ENCODE data around the gene RITA1. TPM values are rescaled to one million over a fixed set of nuclear protein-coding genes. Genes with fewer than 3 reads are reported as not detected.

RITA1 gene
- total and polyA plus RNA-seq, 5 donors from 2014 or later = 10.1 to 38.3 (median 21.0) TPM

DNA sequence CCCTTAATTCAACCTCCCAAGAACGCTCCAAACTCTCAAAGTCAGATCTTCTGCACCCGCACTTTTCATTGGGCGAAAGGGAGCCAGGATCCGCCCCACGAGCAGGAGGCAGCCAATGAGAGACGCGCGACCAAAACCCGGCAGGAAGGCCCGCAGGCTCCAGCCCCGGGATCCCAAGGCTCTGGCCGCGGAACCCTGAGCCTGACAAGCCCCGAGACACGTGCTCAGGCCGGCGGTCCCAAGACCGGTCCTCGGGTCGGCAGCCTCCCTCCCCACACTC is 681 bp upstream of the RITA1 start:
- Histone ChIP-seq H3K4me1 (ENCODE audit: control insufficient read depth, insufficient read depth, low read length, poor library complexity, severe bottlenecking) (peaks cover 38% of the 10 kb centered on the region), H3K27ac (ENCODE audit: insufficient read depth, low read length, poor library complexity, severe bottlenecking) (peak overlapping the region; percentile 95), H3K4me3 (ENCODE audit: low read depth, low read length) (peak overlapping the region; percentile 92), H3K9me3 (ENCODE audit: control insufficient read depth in 2 of 2, low read length in 2 of 2) (no peaks in the 10 kb centered on the region), H3K36me3 (ENCODE audit: control insufficient read depth, insufficient read depth, low read length) (peaks cover 21% of the 10 kb centered on the region), H3K27me3 (ENCODE audit: control insufficient read depth, insufficient read depth, low read length) (no peaks in the 10 kb centered on the region)
- Mint-ChIP-seq H3K36me3 (peaks cover 5% of the 10 kb centered on the region), H3K27me3 (no peaks in the 10 kb centered on the region), H3K27ac (peak overlapping the region; percentile 95 to 96 (median 96)), H3K9me3 (no peaks in the 10 kb centered on the region), H3K4me1 (peaks cover 6 to 65% (median 24%) of the 10 kb centered on the region in 4 donors), H3K4me3 (peak overlapping the region; percentile 90 to 97 (median 96))
- DNase-seq (peak; percentile 83 to 95 (median 93)), ATAC-seq (ENCODE audit: low read depth in 2 of 2) (peak; percentile 80 to 82)

DNA sequence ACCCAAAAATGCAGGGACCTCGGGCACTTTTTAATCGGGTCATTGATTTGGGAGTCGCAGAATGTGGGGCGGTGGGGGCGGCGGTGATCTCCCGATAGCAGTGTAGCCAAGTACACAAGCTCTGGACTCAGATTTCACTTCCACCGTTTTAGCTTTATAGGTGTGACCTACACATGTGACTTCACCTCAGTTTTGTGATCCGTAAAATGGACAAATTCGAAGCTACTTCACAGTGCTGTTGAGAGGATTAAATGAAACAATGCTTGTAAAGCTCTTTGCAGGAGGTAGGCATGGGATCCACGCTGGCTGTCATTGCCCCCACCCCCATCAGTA is 478 bp downstream of the RITA1 start:
- Mint-ChIP-seq H3K27ac (peak overlapping the region; percentile 9 to 96 (median 92)), H3K9me3 (no peaks in the 10 kb centered on the region), H3K4me1 (peaks cover 6 to 59% (median 24%) of the 10 kb centered on the region in 4 donors), H3K36me3 (peaks cover 3% of the 10 kb centered on the region), H3K27me3 (no peaks in the 10 kb centered on the region), H3K4me3 (peak overlapping the region; percentile 90 to 97 (median 96))
- Histone ChIP-seq H3K9me3 (ENCODE audit: control insufficient read depth in 2 of 2, low read length in 2 of 2) (no peaks in the 10 kb centered on the region), H3K27ac (ENCODE audit: insufficient read depth, low read length, poor library complexity, severe bottlenecking) (peak overlapping the region; percentile 95), H3K4me3 (ENCODE audit: low read depth, low read length) (peak overlapping the region; percentile 87), H3K36me3 (ENCODE audit: control insufficient read depth, insufficient read depth, low read length) (peaks cover 15% of the 10 kb centered on the region), H3K27me3 (ENCODE audit: control insufficient read depth, insufficient read depth, low read length) (no peaks in the 10 kb centered on the region), H3K4me1 (ENCODE audit: control insufficient read depth, insufficient read depth, low read length, poor library complexity, severe bottlenecking) (peaks cover 38% of the 10 kb centered on the region)
- DNase-seq = peak in 1 of 3 donors; percentile 45
- no peak for ATAC-seq (ENCODE audit: low read depth in 2 of 2)

DNA sequence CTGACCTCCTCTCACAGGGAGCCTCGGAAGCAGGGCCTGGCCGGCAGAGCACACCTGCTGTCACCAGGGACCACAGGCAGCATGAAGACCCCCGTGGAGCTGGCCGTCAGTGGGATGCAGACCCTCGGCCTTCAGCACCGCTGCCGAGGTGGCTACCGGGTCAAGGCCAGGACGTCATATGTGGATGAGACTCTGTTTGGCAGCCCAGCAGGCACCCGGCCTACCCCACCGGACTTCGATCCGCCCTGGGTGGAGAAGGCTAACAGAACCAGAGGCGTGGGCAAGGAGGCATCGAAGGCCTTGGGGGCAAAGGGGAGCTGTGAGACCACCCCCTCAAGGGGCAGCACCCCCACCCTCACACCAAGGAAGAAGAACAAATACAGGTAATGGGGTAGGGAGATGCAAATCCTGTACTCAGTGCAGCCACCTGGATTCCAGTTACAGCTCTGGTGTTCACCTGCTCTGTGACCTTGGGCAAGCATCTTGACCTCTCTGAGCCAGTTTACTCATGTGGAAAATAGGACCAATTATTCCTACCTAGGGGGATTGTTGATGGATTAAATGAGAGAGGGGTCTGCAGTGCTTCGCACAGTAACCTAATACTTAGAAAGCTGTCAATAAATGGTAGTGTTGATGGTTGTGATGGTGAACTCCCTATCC is 1.3 kb downstream of the RITA1 start:
- Histone ChIP-seq H3K36me3 (ENCODE audit: control insufficient read depth, insufficient read depth, low read length) (peaks cover 17% of the 10 kb centered on the region), H3K4me1 (ENCODE audit: control insufficient read depth, insufficient read depth, low read length, poor library complexity, severe bottlenecking) (peaks cover 38% of the 10 kb centered on the region), H3K9me3 (ENCODE audit: control insufficient read depth in 2 of 2, low read length in 2 of 2) (no peaks in the 10 kb centered on the region), H3K27ac (ENCODE audit: insufficient read depth, low read length, poor library complexity, severe bottlenecking) (no peak overlapping the region), H3K4me3 (ENCODE audit: low read depth, low read length) (peak overlapping the region; percentile 87), H3K27me3 (ENCODE audit: control insufficient read depth, insufficient read depth, low read length) (no peaks in the 10 kb centered on the region)
- peak overlapping the region; percentile 20 to 96 (median 92) for H3K27ac Mint-ChIP-seq
- H3K36me3 Mint-ChIP-seq = peaks cover 6% of the 10 kb centered on the region
- ATAC-seq (ENCODE audit: low read depth in 2 of 2) = no peak
- peaks cover 6 to 54% (median 24%) of the 10 kb centered on the region in 4 donors for H3K4me1 Mint-ChIP-seq
- no peaks in the 10 kb centered on the region for H3K9me3 Mint-ChIP-seq
- DNase-seq = no peak
- H3K27me3 Mint-ChIP-seq = no peaks in the 10 kb centered on the region
- H3K4me3 Mint-ChIP-seq = peak overlapping the region; percentile 90 to 97 (median 96)

DNA sequence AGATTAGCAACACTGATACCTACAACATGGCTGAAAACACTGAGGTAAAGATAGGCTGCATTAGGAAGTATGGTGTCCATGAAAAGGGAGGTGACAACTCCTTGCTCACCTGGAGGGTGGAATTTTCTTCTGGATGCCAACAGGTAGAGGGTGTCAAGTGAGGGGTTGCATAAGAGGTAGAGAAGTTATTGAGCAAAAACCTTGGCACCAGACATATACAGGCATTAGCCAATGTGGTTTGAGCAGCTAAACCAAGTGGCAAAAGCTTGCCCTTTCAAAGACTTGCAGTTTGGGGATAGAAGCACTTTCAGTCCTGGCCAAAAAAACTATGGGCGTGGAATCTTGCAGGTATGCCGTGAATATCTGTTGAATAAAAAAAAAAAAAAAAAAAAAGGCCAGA is 3.8 kb downstream of the RITA1 start:
- H3K4me1 Mint-ChIP-seq = peaks cover 6 to 35% (median 16%) of the 10 kb centered on the region in 4 donors
- DNase-seq = no peak
- H3K9me3 Mint-ChIP-seq = no peaks in the 10 kb centered on the region
- Histone ChIP-seq H3K9me3 (ENCODE audit: control insufficient read depth in 2 of 2, low read length in 2 of 2) (no peaks in the 10 kb centered on the region), H3K4me1 (ENCODE audit: control insufficient read depth, insufficient read depth, low read length, poor library complexity, severe bottlenecking) (peaks cover 25% of the 10 kb centered on the region), H3K27me3 (ENCODE audit: control insufficient read depth, insufficient read depth, low read length) (no peaks in the 10 kb centered on the region), H3K4me3 (ENCODE audit: low read depth, low read length) (no peak overlapping the region), H3K36me3 (ENCODE audit: control insufficient read depth, insufficient read depth, low read length) (peaks cover 18% of the 10 kb centered on the region), H3K27ac (ENCODE audit: insufficient read depth, low read length, poor library complexity, severe bottlenecking) (no peak overlapping the region)
- no peaks in the 10 kb centered on the region for H3K27me3 Mint-ChIP-seq
- H3K27ac Mint-ChIP-seq = peak overlapping the region in 2 of 3 donors; percentile 68 to 82
- peaks cover 13% of the 10 kb centered on the region for H3K36me3 Mint-ChIP-seq
- H3K4me3 Mint-ChIP-seq = no peak overlapping the region
- ATAC-seq (ENCODE audit: low read depth in 2 of 2) = no peak

DNA sequence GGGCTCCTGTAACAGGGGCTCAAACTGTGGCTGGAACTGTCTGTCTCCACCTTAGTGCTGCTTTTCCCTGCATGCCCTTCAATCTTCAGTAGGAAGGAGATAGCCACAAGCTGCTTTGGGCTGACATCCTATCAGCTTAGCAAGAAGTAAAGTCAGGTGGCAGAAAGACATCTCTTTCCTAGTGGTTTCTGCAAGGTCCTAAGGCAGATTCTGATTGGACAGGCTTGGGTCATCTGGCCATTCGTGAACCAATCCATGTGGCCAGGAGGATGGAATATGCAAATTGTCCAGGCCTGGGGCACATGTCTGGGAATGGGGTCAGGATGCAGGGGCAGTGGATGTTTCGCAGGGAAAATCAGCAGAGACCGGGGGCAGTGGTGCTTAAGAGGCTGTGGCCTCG is 5.2 kb downstream of the RITA1 start:
- Mint-ChIP-seq H3K4me1 (peaks cover 6 to 31% (median 13%) of the 10 kb centered on the region in 4 donors), H3K27me3 (no peaks in the 10 kb centered on the region), H3K36me3 (peaks cover 13% of the 10 kb centered on the region), H3K27ac (peak overlapping the region in 1 of 3 donors; percentile 7), H3K4me3 (peak overlapping the region in 2 of 4 donors; percentile 32), H3K9me3 (no peaks in the 10 kb centered on the region)
- ATAC-seq (ENCODE audit: low read depth in 2 of 2) (no peak), DNase-seq (no peak)
- Histone ChIP-seq H3K9me3 (ENCODE audit: control insufficient read depth in 2 of 2, low read length in 2 of 2) (no peaks in the 10 kb centered on the region), H3K27me3 (ENCODE audit: control insufficient read depth, insufficient read depth, low read length) (no peaks in the 10 kb centered on the region), H3K27ac (ENCODE audit: insufficient read depth, low read length, poor library complexity, severe bottlenecking) (no peak overlapping the region), H3K36me3 (ENCODE audit: control insufficient read depth, insufficient read depth, low read length) (peaks cover 18% of the 10 kb centered on the region), H3K4me1 (ENCODE audit: control insufficient read depth, insufficient read depth, low read length, poor library complexity, severe bottlenecking) (peaks cover 18% of the 10 kb centered on the region), H3K4me3 (ENCODE audit: low read depth, low read length) (no peak overlapping the region)

DNA sequence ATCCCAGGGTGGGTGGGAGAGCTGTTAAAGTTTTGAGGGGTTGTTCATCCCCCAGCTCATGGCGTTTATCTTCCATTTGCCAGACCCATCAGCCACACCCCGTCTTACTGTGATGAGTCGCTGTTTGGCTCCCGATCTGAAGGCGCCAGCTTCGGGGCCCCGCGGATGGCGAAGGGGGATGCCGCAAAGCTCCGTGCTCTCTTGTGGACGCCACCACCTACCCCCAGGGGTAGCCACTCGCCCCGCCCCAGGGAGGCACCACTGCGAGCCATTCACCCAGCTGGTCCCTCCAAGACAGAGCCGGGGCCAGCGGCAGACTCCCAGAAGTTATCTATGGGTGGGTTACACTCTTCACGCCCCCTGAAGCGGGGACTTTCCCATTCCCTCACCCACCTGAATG is 5.7 kb downstream of the RITA1 start:
- Histone ChIP-seq H3K27me3 (ENCODE audit: control insufficient read depth, insufficient read depth, low read length) (no peaks in the 10 kb centered on the region), H3K27ac (ENCODE audit: insufficient read depth, low read length, poor library complexity, severe bottlenecking) (no peak overlapping the region), H3K4me3 (ENCODE audit: low read depth, low read length) (no peak overlapping the region), H3K36me3 (ENCODE audit: control insufficient read depth, insufficient read depth, low read length) (peaks cover 18% of the 10 kb centered on the region), H3K9me3 (ENCODE audit: control insufficient read depth in 2 of 2, low read length in 2 of 2) (no peaks in the 10 kb centered on the region), H3K4me1 (ENCODE audit: control insufficient read depth, insufficient read depth, low read length, poor library complexity, severe bottlenecking) (peaks cover 13% of the 10 kb centered on the region)
- DNase-seq = no peak
- Mint-ChIP-seq H3K4me1 (peaks cover 4 to 28% (median 13%) of the 10 kb centered on the region in 4 donors), H3K36me3 (peaks cover 13% of the 10 kb centered on the region), H3K9me3 (no peaks in the 10 kb centered on the region), H3K27me3 (no peaks in the 10 kb centered on the region), H3K27ac (no peak overlapping the region), H3K4me3 (no peak overlapping the region)
- no peak for ATAC-seq (ENCODE audit: low read depth in 2 of 2)

DNA sequence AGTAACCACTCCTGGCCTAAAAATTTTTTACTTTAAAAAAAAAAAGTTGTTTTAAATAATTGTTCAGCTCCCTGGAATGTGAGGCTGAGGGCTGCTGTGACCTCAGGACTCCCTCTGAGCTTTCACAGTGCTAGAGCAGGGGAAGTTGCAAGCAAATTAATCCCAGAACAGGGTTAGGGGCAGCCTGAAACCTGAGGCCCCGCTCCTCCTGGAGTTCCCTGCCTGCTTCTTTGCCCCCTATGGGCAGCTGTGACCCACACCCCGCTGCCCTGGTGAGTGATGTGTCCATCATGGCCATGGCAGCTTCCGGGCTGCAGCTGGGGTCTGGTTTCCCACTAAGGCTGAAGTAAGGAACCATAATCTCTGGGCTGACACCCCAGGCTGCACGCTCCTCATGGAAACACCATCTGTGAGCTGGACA is 9.5 kb downstream of the RITA1 start:
- no peak for ATAC-seq (ENCODE audit: low read depth in 2 of 2)
- Mint-ChIP-seq H3K9me3 (no peaks in the 10 kb centered on the region), H3K27ac (no peak overlapping the region)

DNA sequence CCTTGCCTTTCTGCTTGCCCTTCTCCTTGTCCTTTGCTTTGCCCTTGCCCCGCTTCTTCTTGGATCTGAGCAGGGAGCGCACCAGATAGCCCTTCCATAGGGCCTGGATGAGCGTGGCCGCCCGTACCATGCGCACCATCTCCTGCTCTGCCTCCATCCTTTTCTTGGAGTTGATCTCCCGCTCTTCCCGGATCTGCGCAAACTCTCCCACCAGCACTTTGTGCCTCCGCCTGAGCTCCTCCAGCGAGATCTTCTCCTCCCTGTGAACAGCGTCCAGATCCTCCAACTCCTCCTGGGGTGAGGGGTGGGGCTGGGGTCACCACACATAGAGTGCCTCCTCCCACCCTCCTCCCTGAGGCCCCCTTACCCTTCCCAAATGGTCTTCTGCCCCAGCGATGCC is 10.1 kb downstream of the RITA1 start:
- H3K4me1 Mint-ChIP-seq = peaks cover 0 to 6% (median 2%) of the 10 kb centered on the region in 4 donors
- Histone ChIP-seq H3K4me1 (ENCODE audit: control insufficient read depth, insufficient read depth, low read length, poor library complexity, severe bottlenecking) (no peaks in the 10 kb centered on the region), H3K9me3 (ENCODE audit: control insufficient read depth in 2 of 2, low read length in 2 of 2) (no peaks in the 10 kb centered on the region), H3K27me3 (ENCODE audit: control insufficient read depth, insufficient read depth, low read length) (no peaks in the 10 kb centered on the region), H3K4me3 (ENCODE audit: low read depth, low read length) (no peak overlapping the region), H3K36me3 (ENCODE audit: control insufficient read depth, insufficient read depth, low read length) (peaks cover 15% of the 10 kb centered on the region), H3K27ac (ENCODE audit: insufficient read depth, low read length, poor library complexity, severe bottlenecking) (no peak overlapping the region)
- peak overlapping the region in 2 of 3 donors; percentile 35 to 78 for H3K27ac Mint-ChIP-seq
- H3K4me3 Mint-ChIP-seq = no peak overlapping the region
- no peaks in the 10 kb centered on the region for H3K9me3 Mint-ChIP-seq
- DNase-seq (no peak), ATAC-seq (ENCODE audit: low read depth in 2 of 2) (no peak)
- peaks cover 13% of the 10 kb centered on the region for H3K36me3 Mint-ChIP-seq
- peaks cover under 1% of the 10 kb centered on the region for H3K27me3 Mint-ChIP-seq

More for the DNA sequence above, 9.5 kb downstream of the RITA1 start:
- Mint-ChIP-seq H3K36me3 (peaks cover 13% of the 10 kb centered on the region), H3K27me3 (no peaks in the 10 kb centered on the region), H3K4me1 (peaks cover 0 to 6% (median 2%) of the 10 kb centered on the region in 4 donors), H3K4me3 (no peak overlapping the region)
- DNase-seq = no peak
- no peak overlapping the region for H3K27ac ChIP-seq (ENCODE audit: insufficient read depth, low read length, poor library complexity, severe bottlenecking)
- peaks cover 16% of the 10 kb centered on the region for H3K36me3 ChIP-seq (ENCODE audit: control insufficient read depth, insufficient read depth, low read length)
- no peaks in the 10 kb centered on the region for H3K9me3 ChIP-seq (ENCODE audit: control insufficient read depth in 2 of 2, low read length in 2 of 2)
- no peaks in the 10 kb centered on the region for H3K27me3 ChIP-seq (ENCODE audit: control insufficient read depth, insufficient read depth, low read length)
- no peak overlapping the region for H3K4me3 ChIP-seq (ENCODE audit: low read depth, low read length)
- no peaks in the 10 kb centered on the region for H3K4me1 ChIP-seq (ENCODE audit: control insufficient read depth, insufficient read depth, low read length, poor library complexity, severe bottlenecking)

All from CD4-positive, CD25-positive, alpha-beta regulatory T cell (primary cell).